Coronary artery (tissue), 2 donors: ENCODE results near the gene SYNPR.

Source experiments
- DNase-seq: peaks from one replicate; pipeline ENCODE4 v3.0.0-alpha.2; 2017; ENCODE audit warnings: low spot score
- H3K27ac ChIP-seq, 2 donors: fragments of 200-600 bp; sonication (generic); one replicate each; pipeline ENCODE4 v1.5.1; 2016 to 2019
- H3K4me3 ChIP-seq: fragments of 200-600 bp; sonication (generic); 2 replicates; pipeline ENCODE4 v1.5.1; 2016; ENCODE audit warnings: mild to moderate bottlenecking, moderate library complexity
- CTCF ChIP-seq: fragments of 200-600 bp; sonication (generic); IDR thresholded peaks from one replicate; pipeline ENCODE4 v1.5.1; 2019; ENCODE audit warnings: antibody characterized with exemption

Gene SYNPR

GRCh38 chr3:63532521-63532920 is 254.4 kb downstream of the SYNPR start:
- DNase-seq, result no peak
- Histone ChIP-seq H3K4me3 (no peak overlapping the region), H3K27ac (no peak overlapping the region)
- TF ChIP-seq CTCF, result no peak

- TF ChIP-seq CTCF, result no peak
- DNase-seq, result no peak
- Histone ChIP-seq H3K4me3 (no peak overlapping the region), H3K27ac (no peak overlapping the region)
These were observed 260.8 kb downstream of the SYNPR start for GRCh38 chr3:63538919-63539318.

- Histone ChIP-seq H3K27ac (no peak overlapping the region), H3K4me3 (no peak overlapping the region)
- no peak for DNase-seq
- TF ChIP-seq CTCF, result no peak
These were observed 277.7 kb downstream of the SYNPR start for GRCh38 chr3:63555767-63556166.

- H3K27ac ChIP-seq, result no peak overlapping the region
- no peak for TF ChIP-seq CTCF
- no peak overlapping the region for H3K4me3 ChIP-seq
- no peak for DNase-seq
These were observed 278.3 kb downstream of the SYNPR start for GRCh38 chr3:63556401-63556800.

- Histone ChIP-seq H3K27ac (no peak overlapping the region), H3K4me3 (no peak overlapping the region)
- no peak for TF ChIP-seq CTCF
- no peak for DNase-seq
These were observed 279.8 kb downstream of the SYNPR start for GRCh38 chr3:63557912-63558311.

GRCh38 chr3:63559884-63560283 is 281.8 kb downstream of the SYNPR start:
- no peak for TF ChIP-seq CTCF
- Histone ChIP-seq H3K27ac (no peak overlapping the region), H3K4me3 (no peak overlapping the region)
- no peak for DNase-seq

GRCh38 chr3:63561879-63562278 is 283.8 kb downstream of the SYNPR start:
- no peak for DNase-seq
- TF ChIP-seq CTCF, result no peak
- Histone ChIP-seq H3K27ac (no peak overlapping the region), H3K4me3 (no peak overlapping the region)
